H1 (cell line): ENCODE data around the gene TRAP1.

Source experiments
- CTCF ChIP-seq, 3 experiments: IDR thresholded peaks; 1 replicate in 2 of 3; 2 replicates in 1 of 3; pipeline versions ENCODE4 v1.5.1 to v1.6.1; 2011; ENCODE audit warnings: low read length in 3 of 3, mild to moderate bottlenecking in 3 of 3, inconsistent platforms in 2 of 3, low read depth in 1 of 3, moderate library complexity in 1 of 3; ENCODE audit not compliant: insufficient read depth in 1 of 3; ENCODE audit errors: control extremely low read depth in 1 of 3
- EZH2 ChIP-seq: fragments of 200-600 bp; sonication (generic); IDR thresholded peaks from 2 replicates; pipeline ENCODE4 v1.7.1; 2012; ENCODE audit warnings: low read depth, mild to moderate bottlenecking, moderate library complexity, low read length, inconsistent platforms; ENCODE audit not compliant: severe bottlenecking
- TF ChIP-seq, protein P1 (sequence below): IDR thresholded peaks from 2 replicates; pipeline ENCODE4 v1.6.1; 2012; ENCODE audit warnings: low read length, inconsistent platforms

GRCh38 chr16:3643095-3643730, 74.1 kb downstream of the TRAP1 start:
- TF ChIP-seq EZH2 (no peak), CTCF (IDR thresholded peaks at IDR 0.05; ENCODE audit: control extremely low read depth in 1 of 3, insufficient read depth in 1 of 3, low read depth in 1 of 3, low read length in 3 of 3) (no peak)
- TF ChIP-seq, protein P1, sequence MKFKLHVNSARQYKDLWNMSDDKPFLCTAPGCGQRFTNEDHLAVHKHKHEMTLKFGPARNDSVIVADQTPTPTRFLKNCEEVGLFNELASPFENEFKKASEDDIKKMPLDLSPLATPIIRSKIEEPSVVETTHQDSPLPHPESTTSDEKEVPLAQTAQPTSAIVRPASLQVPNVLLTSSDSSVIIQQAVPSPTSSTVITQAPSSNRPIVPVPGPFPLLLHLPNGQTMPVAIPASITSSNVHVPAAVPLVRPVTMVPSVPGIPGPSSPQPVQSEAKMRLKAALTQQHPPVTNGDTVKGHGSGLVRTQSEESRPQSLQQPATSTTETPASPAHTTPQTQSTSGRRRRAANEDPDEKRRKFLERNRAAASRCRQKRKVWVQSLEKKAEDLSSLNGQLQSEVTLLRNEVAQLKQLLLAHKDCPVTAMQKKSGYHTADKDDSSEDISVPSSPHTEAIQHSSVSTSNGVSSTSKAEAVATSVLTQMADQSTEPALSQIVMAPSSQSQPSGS = no peak
